K562 (cell line): ENCODE data around the gene RSPH6A. TPM values are rescaled to one million over a fixed set of nuclear protein-coding genes. Genes with fewer than 3 reads are reported as not detected.

Experiments used
- BRF1 ChIP-seq: IDR thresholded peaks from 3 replicates; pipeline ENCODE4 v1.6.1; 2011; ENCODE audit warnings: borderline replicate concordance, mild to moderate bottlenecking; ENCODE audit not compliant: insufficient read length; ENCODE audit errors: extremely low read depth
- CAMTA2 ChIP-seq: fragments of 250-450 bp; sonication (Bioruptor Pico); conservative IDR thresholded peaks from 2 replicates; pipeline ENCODE4 v1.5.1; 2022
- CBX3 ChIP-seq, 2 experiments: IDR thresholded peaks; 1 replicate in 1 of 2; 2 replicates in 1 of 2; pipeline ENCODE4 v1.6.1; 2012; ENCODE audit warnings: inconsistent platforms in 2 of 2, low read length in 2 of 2, borderline replicate concordance in 1 of 2, control low read depth in 1 of 2
- CREB1 ChIP-seq, 2 experiments: sonication (generic) in 1 of 2; formaldehyde crosslinking in 1 of 2; IDR thresholded peaks; 2 replicates each; pipeline versions ENCODE4 v1.6.1 to v1.8.0; 2012 to 2022; ENCODE audit warnings: inconsistent platforms in 1 of 2, mild to moderate bottlenecking in 1 of 2, missing genetic modification reagents in 1 of 2, moderate library complexity in 1 of 2
- MECOM ChIP-seq: fragments of 250-450 bp; sonication (Bioruptor Pico); IDR thresholded peaks from 2 replicates; pipeline ENCODE4 v1.8.0; 2022; ENCODE audit warnings: inconsistent platforms
- PHF21A ChIP-seq: fragments of 450-650 bp; IDR thresholded peaks from 2 replicates; pipeline ENCODE4 v1.6.1; 2017; ENCODE audit warnings: low read depth, borderline replicate concordance
- POU5F1 ChIP-seq: fragments of 150-350 bp; IDR thresholded peaks from 2 replicates; pipeline ENCODE4 v1.6.1; 2014; ENCODE audit warnings: borderline replicate concordance, low read length, low read depth, mild to moderate bottlenecking; ENCODE audit not compliant: partially characterized antibody
- TEAD4 ChIP-seq, 2 experiments: sonication (generic) in 1 of 2; formaldehyde crosslinking in 1 of 2; IDR thresholded peaks; 2 replicates each; pipeline versions ENCODE4 v1.6.1 to v1.8.0; 2012 to 2022; ENCODE audit warnings: borderline replicate concordance in 1 of 2, inconsistent platforms in 1 of 2, low read length in 1 of 2, mild to moderate bottlenecking in 1 of 2, missing genetic modification reagents in 1 of 2
- USF1 ChIP-seq: sonication (generic); formaldehyde crosslinking; IDR thresholded peaks from 2 replicates; pipeline ENCODE4 v1.9.0; 2022; ENCODE audit warnings: mild to moderate bottlenecking, missing genetic modification reagents
- ZBED1 ChIP-seq: IDR thresholded peaks from 2 replicates; pipeline ENCODE4 v1.6.1; 2014
- ZNF140 ChIP-seq: fragments of 250-450 bp; sonication (Bioruptor Pico); IDR thresholded peaks from 2 replicates; pipeline ENCODE4 v1.8.0; 2021; ENCODE audit warnings: moderate library complexity, mild to moderate bottlenecking, inconsistent platforms
- ZNF644 ChIP-seq: fragments of 200-800 bp; sonication (Bioruptor generic); IDR thresholded peaks from 2 replicates; pipeline ENCODE4 v1.6.1; 2016; ENCODE audit warnings: low read depth, missing genetic modification characterization, missing compliant biosample characterization
- polyA plus RNA-seq, 8 experiments: library from polyadenylated mRNA; depleted of rRNA in 4 of 8; stranded (reverse) in 5 of 8; unstranded in 3 of 8; fragments of >200 nt; fragmentation: Nextera tagmentation in 2 of 8; fragmentation: Illumina TruSeq in 1 of 8; extraction: Ambion mirVana in 2 of 8; extraction: Trizol in 1 of 8; gene quantifications; 2 replicates each; pipeline versions ENCODE4 v1.2.1 to v1.2.3, GENCODE V29; 2011 to 2014; ENCODE audit warnings: inconsistent platforms in 1 of 8, missing spikeins in 1 of 8
- total RNA-seq, 7 experiments: library from RNA; depleted of rRNA in 6 of 7; stranded (reverse); fragments of >200 nt in 6 of 7; fragmentation: Illumina TruSeq in 2 of 7; extraction: Trizol in 2 of 7; gene quantifications; 2 replicates each; pipeline versions ENCODE4 v1.2.1 to v1.2.3, GENCODE V29; 2011 to 2021; ENCODE audit warnings: low replicate concordance in 1 of 7
- TF ChIP-seq, protein P1 (sequence below): fragments of 250-450 bp; sonication (Bioruptor Pico); IDR thresholded peaks from 2 replicates; pipeline ENCODE4 v1.8.0; 2022; ENCODE audit warnings: moderate library complexity, mild to moderate bottlenecking, inconsistent platforms
- TF ChIP-seq, protein P2 (sequence below): fragments of 200-800 bp; sonication (Bioruptor generic); IDR thresholded peaks from 2 replicates; pipeline ENCODE4 v1.6.1; 2016; ENCODE audit warnings: missing genetic modification characterization, missing compliant biosample characterization
- TF ChIP-seq, protein P3 (sequence below): fragments of 450-650 bp; IDR thresholded peaks from 2 replicates; pipeline ENCODE4 v1.6.1; 2017; ENCODE audit warnings: antibody characterized with exemption

Gene RSPH6A
- total and polyA plus RNA-seq, 9 of the 15 experiments (the other 6 are each of a cell fraction or from before 2014, with no cell fraction given), result 0.03 to 0.15 (median 0.07) TPM; not detected in 5

- TF ChIP-seq, protein P1, sequence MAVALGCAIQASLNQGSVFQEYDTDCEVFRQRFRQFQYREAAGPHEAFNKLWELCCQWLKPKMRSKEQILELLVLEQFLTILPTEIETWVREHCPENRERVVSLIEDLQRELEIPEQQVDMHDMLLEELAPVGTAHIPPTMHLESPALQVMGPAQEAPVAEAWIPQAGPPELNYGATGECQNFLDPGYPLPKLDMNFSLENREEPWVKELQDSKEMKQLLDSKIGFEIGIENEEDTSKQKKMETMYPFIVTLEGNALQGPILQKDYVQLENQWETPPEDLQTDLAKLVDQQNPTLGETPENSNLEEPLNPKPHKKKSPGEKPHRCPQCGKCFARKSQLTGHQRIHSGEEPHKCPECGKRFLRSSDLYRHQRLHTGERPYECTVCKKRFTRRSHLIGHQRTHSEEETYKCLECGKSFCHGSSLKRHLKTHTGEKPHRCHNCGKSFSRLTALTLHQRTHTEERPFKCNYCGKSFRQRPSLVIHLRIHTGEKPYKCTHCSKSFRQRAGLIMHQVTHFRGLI (CRISPR knock-in tag), result no peak
- no peak; a peak in 1 of 3 replicates for TF ChIP-seq CBX3 (IDR thresholded peaks at IDR 0.05; ENCODE audit: borderline replicate concordance in 1 of 2, low read length in 2 of 2)
- TF ChIP-seq USF1 (CRISPR knock-in tag), result peak; percentile 49; the same call in 1 of the 2 replicates
- TF ChIP-seq, protein P2, sequence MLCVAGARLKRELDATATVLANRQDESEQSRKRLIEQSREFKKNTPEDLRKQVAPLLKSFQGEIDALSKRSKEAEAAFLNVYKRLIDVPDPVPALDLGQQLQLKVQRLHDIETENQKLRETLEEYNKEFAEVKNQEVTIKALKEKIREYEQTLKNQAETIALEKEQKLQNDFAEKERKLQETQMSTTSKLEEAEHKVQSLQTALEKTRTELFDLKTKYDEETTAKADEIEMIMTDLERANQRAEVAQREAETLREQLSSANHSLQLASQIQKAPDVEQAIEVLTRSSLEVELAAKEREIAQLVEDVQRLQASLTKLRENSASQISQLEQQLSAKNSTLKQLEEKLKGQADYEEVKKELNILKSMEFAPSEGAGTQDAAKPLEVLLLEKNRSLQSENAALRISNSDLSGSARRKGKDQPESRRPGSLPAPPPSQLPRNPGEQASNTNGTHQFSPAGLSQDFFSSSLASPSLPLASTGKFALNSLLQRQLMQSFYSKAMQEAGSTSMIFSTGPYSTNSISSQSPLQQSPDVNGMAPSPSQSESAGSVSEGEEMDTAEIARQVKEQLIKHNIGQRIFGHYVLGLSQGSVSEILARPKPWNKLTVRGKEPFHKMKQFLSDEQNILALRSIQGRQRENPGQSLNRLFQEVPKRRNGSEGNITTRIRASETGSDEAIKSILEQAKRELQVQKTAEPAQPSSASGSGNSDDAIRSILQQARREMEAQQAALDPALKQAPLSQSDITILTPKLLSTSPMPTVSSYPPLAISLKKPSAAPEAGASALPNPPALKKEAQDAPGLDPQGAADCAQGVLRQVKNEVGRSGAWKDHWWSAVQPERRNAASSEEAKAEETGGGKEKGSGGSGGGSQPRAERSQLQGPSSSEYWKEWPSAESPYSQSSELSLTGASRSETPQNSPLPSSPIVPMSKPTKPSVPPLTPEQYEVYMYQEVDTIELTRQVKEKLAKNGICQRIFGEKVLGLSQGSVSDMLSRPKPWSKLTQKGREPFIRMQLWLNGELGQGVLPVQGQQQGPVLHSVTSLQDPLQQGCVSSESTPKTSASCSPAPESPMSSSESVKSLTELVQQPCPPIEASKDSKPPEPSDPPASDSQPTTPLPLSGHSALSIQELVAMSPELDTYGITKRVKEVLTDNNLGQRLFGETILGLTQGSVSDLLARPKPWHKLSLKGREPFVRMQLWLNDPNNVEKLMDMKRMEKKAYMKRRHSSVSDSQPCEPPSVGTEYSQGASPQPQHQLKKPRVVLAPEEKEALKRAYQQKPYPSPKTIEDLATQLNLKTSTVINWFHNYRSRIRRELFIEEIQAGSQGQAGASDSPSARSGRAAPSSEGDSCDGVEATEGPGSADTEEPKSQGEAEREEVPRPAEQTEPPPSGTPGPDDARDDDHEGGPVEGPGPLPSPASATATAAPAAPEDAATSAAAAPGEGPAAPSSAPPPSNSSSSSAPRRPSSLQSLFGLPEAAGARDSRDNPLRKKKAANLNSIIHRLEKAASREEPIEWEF (CRISPR knock-in tag), result no peak
- no peak; the same call in 1 of the 2 replicates for TF ChIP-seq TEAD4 (IDR thresholded peaks at IDR 0.05; ENCODE audit: low read length)
- TF ChIP-seq TEAD4 (CRISPR knock-in tag; IDR thresholded peaks at IDR 0.05; ENCODE audit: borderline replicate concordance), result no peak
- TF ChIP-seq BRF1, result no peak
- peak; percentile 85; the same call in 1 of the 2 replicates for TF ChIP-seq ZNF644
- TF ChIP-seq PHF21A, result no peak
- TF ChIP-seq ZNF140 (CRISPR knock-in tag), result no peak
- TF ChIP-seq, protein P3, sequence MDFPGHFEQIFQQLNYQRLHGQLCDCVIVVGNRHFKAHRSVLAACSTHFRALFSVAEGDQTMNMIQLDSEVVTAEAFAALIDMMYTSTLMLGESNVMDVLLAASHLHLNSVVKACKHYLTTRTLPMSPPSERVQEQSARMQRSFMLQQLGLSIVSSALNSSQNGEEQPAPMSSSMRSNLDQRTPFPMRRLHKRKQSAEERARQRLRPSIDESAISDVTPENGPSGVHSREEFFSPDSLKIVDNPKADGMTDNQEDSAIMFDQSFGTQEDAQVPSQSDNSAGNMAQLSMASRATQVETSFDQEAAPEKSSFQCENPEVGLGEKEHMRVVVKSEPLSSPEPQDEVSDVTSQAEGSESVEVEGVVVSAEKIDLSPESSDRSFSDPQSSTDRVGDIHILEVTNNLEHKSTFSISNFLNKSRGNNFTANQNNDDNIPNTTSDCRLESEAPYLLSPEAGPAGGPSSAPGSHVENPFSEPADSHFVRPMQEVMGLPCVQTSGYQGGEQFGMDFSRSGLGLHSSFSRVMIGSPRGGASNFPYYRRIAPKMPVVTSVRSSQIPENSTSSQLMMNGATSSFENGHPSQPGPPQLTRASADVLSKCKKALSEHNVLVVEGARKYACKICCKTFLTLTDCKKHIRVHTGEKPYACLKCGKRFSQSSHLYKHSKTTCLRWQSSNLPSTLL, result no peak
- TF ChIP-seq MECOM (CRISPR knock-in tag), result 0 out of 2 replicates have a peak, but pooled peaks have one; percentile 49
- TF ChIP-seq POU5F1, result peak; percentile 86
- no peak; the same call in 1 of the 2 replicates for TF ChIP-seq CREB1 (IDR thresholded peaks at IDR 0.05)
- TF ChIP-seq CREB1 (CRISPR knock-in tag; IDR thresholded peaks at IDR 0.05), result peak; percentile 80
- TF ChIP-seq ZBED1, result no peak
- TF ChIP-seq CAMTA2 (CRISPR knock-in tag), result no peak
Measured at GRCh38 chr19:45862564-45863334, 47.6 kb upstream of the RSPH6A start, which contains the start of gene SYMPK (continued).
